Measurements from ENCODE around the gene METTL13.

METTL13 gene

DNA sequence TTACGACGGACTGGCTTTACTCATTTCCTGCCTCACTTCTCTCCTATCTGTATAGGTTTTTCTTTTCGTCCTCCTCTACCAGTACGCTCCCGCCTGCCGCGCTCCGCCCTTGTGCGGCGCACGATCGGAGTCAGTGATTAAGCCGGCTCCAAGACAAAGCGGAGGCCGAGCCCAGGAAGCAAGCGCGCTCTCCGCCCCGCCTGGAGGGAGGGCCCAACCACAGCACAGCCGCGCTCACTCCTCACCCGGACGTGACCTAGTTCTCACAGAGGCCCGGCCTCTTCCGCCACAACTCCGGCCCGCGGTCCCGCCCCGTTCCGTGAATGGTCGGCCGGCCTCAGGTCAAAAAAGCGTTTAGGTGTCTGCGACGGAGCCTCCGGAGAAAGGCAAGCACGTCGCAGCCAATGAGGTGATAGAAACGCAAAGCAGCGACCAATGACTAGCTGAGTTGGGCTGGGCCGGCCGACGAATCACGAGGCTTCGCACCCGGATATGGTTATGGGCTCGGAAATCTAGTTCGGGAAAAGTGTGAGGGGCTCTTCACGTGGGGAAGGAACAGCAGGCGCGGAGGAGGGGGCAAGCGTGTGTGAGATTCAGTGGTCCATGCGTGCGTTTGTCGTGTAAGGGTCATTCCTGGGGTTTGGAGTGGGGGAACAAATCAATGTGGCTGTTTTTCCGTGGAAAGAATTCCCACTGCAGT, at the start of gene METTL13:
Gene METTL13, plus strand, starts transcription at position 485 of the 700 bp plus-strand sequence. CDS start 308 bp downstream, outside the sequence.
- DNase-seq = peak; percentile 98

GRCh38 chr1:171736196-171736595, 45.3 kb upstream of the METTL13 start:
- no peak for DNase-seq

DNA sequence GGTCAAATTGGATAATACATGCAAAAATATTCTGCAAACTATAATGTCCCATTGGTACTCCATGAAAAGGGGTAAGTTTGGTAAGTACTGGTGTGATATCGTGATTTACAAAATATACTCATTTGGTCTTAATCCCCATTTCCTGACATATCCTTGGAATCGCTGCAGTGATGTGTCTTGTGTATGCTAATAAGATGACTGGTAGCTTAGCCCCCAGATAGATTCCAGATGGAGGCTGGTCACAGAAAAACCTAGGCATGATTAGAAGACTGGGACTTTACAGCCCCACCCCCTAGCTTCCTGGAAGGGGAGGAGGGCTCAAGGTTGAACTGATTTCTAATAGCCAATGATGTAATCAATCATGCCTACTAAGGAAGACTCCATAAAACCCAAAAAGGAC, 42.5 kb upstream of the METTL13 start:
- no peak for DNase-seq

DNA sequence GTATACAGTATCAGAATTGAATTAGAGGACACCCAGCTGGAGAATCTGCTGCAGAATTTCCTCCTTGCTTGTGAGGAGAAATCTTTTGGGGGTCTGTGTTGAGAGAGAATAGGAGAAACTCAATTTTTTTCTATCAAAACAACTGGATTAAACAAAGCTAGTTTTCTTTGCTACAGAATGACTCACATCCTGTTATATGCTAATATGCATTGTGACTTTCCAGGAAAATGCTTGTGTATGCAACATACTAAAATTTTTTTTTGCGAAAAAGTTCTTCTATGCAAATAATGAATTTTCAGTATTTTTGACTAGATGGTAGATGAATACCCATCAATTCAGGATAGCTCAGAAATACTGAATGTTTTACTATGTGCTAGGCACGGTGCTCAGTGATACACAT, 41.8 kb upstream of the METTL13 start:
- no peak for DNase-seq

GRCh38 chr1:171740356-171740863, 41.0 kb upstream of the METTL13 start:
- no peak for DNase-seq

DNA sequence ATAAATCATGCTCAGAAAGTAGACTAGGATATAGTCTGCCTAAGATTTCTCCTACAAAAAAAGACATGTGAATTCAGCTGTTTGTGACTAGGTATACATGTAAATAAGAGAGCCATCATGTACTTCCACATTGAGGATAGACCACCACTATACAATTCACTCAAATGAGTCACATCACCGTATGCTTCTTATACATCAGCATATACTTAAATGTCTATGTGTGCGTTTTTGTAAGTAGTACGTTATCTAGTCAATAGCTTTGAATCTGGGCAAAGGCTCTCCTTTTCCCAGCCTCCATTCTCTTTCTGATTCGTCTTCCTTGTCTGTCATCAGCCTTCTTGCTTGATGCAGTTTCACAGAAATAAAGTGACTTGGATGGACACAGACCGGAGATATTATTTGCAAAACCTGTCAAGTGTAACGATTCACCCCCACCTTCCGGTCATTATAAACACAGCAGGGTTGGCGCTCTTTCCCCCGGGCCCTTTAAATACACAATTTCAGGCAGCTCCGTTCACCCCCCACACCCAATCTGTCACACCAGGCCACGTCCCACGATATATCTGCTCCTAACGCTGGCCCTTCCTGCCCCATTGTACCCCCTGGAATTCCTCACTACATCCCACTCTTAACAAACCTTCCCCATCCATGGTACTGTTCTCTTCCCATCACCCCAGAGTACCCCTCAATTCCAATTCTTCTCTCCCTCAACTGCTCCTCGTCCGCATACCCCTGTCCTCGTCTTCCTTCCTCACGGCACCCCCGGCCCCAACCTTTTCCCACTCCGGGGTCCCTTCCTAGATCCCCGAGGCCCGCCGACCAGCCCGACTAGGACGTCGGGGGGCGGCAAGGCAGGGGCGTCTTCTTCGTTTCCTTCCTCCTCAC, 40.2 kb upstream of the METTL13 start:
- DNase-seq = peak; percentile 55

DNA sequence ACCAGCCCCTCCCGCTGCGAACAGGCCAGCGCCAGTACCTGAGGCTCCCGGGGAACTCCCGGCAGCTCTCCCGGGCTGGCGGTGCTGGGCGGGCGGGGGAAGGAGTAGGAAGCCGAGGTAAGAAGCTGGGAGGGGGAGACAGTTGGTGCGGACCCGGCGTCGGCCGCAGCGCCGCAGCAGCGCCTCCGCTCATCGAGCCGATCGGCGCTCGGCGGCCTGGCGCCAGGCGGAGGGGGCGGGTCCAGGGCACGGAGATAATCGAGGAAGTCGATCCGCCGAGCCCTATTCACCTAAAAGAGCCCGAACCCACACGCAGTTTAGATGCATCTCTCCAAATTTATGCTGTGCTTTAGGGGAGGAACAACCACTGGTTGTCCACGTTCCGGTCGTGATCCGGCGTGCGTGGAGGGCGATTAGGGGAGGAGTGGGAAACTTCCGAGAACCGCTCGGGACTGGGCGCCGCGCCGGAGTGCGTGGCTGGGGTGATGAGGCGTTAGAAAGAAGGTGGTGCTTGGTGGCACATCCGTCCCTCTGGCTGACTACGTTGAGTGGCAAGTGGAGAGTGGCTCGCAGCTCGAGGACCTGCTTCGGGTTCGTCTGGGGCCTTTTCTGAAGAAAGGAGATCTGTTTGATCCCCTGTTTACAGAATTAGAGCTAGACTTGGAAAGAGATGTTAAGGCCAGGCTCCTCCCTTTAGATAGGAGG, 39.4 kb upstream of the METTL13 start, which contains the start of gene VAMP4:
Gene VAMP4, minus strand, starts transcription at position 194 of the 705 bp plus-strand sequence. CDS start 3,651 bp downstream, outside the sequence.
- DNase-seq = peak; percentile 89

GRCh38 chr1:171742577-171742922, 38.9 kb upstream of the METTL13 start:
- DNase-seq = no peak

GRCh38 chr1:171743081-171743870, 38.2 kb upstream of the METTL13 start:
- no peak for DNase-seq

GRCh38 chr1:171744986-171745385, 36.5 kb upstream of the METTL13 start:
- DNase-seq = no peak

GRCh38 chr1:171748651-171749050, 32.8 kb upstream of the METTL13 start:
- DNase-seq = no peak

DNA sequence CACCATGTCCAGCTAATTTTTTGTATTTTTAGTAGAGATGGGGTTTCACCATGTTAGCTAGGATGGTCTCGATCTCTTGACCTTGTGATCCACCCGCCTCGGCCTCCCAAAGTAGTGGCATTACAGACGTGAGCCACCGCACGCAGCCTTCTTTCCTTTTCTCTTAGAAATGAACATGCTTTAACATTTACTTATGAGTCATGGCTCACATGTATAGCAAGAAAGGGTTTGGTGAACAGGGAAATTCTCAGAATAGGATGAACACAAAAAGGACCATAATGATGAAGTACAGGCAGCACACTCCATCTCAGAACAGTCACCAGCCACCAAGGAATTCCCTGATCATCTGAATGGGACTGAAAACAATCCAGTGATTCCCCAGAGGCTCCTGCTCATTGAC, 30.2 kb upstream of the METTL13 start:
- DNase-seq = no peak

DNA sequence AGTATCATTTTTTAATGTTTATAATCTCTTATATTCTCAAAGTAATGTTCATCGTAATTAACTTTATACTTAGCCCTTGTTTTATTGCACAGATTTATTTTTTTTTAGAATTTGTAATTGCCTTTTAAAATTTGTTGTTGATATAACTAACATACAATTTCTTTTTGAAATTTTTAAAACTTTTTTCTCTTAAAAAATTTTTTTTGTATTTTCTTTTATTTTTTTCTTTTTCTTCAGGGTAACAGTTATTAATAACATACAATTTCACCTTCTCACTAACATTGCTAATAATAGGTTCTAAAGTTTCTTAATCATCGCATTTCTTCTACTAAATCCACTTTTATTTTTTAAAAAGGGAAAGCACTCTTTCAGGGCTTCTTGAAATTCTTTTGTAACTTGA, 28.3 kb upstream of the METTL13 start:
- no peak for DNase-seq

DNA sequence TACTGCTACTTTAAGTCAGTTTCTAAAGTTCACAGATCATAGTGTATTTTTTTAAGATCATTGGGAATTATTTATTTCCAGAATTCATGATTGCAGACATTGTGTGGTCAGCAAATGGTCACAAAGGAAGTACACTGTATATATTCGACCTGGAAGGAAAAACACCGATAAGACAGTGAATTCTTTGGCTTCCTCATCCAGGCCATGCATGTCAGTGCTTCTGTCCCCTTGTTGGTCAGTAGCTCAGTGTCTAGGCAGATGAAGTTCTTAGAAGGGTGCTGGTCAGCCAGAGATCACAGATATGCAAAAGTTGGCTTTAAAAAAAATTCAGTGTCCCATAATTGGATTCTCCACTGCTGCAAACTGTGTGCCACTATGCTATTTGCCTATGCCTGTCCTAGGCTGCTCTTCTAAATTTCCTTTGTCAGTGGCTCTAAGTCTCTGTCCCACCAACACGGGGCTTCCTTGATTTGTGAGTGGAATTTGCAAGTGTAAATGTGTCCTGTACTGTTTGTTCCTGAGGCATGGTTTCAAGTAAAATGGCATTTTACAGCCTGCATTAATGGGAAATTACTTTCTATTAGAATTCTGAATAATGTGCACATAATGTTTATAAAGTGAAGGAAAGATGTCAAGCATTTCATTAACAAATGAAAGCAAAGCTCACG, 27.6 kb upstream of the METTL13 start:
- DNase-seq = no peak

DNA sequence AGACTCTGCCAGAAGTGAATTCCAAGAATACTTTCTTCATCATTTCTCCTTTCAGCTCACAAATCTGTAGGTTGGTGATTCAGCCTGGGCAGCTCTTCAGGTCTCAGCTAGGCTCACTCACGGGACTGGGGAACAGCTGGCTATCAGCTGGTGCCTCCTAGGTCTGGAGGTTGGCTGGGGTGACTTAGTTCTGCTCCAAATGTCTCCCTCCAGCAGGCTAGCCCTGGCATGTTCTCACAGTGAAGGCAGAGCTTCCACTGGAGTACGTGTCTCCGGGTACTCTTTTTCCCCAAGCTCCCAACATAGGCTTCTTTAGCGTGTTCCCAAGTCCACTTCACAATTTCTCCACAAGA, 27.1 kb upstream of the METTL13 start:
- no peak for DNase-seq

DNA sequence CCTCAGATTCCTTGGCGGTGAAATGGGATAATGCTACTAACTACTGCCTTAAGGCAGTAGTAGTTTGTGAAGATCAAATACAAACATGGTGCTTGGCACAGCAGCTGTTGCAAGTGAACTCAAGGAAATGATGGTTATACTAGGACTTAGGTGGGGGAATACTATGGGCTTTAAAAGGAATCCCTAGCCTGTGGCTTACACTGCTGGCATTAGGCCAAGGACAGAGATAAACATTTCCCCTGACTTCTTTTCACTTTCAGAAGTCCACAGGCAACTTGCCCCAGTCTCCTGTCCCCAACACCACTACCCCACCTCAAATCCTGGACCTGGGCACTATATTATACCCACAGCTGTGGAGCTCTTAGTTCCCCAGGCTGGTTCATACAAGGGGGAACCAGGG, 26.5 kb upstream of the METTL13 start:
- DNase-seq = no peak

GRCh38 chr1:171756856-171757255, 24.6 kb upstream of the METTL13 start:
- DNase-seq = no peak

- DNase-seq = no peak
Measured at GRCh38 chr1:171758011-171758410, 23.4 kb upstream of the METTL13 start.

GRCh38 chr1:171762143-171762563, 19.3 kb upstream of the METTL13 start:
- DNase-seq = no peak

DNA sequence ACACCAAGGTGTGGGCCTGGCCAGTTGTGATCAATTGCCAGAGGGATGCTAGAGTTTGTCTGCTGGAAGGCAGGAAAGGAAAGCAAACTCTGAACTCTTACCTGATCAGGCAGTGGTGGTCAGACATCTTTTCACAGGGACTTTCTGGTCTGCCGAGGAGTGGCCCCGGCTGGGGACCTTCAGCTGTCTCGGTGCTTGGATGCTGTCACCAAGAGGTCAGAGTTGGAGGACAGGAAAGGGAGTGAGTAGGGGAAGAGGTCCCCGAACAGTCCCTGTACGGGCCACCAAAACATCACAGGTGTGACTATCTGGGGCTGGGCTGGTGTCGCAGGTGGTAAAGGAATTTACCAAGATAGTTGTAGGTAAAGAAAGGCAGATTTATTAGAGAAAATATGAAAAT, 17.7 kb upstream of the METTL13 start:
- DNase-seq = no peak

GRCh38 chr1:171769171-171769570, 12.3 kb upstream of the METTL13 start:
- DNase-seq = no peak

GRCh38 chr1:171769754-171770153, 11.7 kb upstream of the METTL13 start:
- DNase-seq = no peak

Measured in CD4-positive, alpha-beta T cell treated with Interleukin-12 subunit alpha and Interleukin-12 subunit beta, for 1 hour (primary cell).